Measurements from ENCODE around the gene NUDT8. TPM values are rescaled to one million over a fixed set of nuclear protein-coding genes. Genes with fewer than 3 reads are reported as not detected.

Gene NUDT8
- total RNA-seq, 4 donors from 2014 or later = 16.7 to 67.7 (median 51.1) TPM

GRCh38 chr11:67630228-67630942 lies 648 bp upstream of the NUDT8 start:
- 2% methylated on average over 13 to 38 of the region's 70 CpGs for WGBS, 2 donors
- intact Hi-C loops (cut with DNase I) = loop anchor here (10.0 kb wide), 1 partner anchor 174 kb away; no protein-coding TSS in a partner anchor

GRCh38 chr11:67628710-67629385 lies 889 bp downstream of the NUDT8 start:
- DNase-seq = no peak
- Histone ChIP-seq H3K4me3 (replicated peaks in 1 of 3) (peak overlapping the region in 1 of 3 donors; percentile 53), H3K9me3 (no peaks in the 10 kb centered on the region), H3K36me3 (no peaks in the 10 kb centered on the region), H3K27ac (peak overlapping the region in 2 of 3 donors; percentile 7 to 89), H3K4me1 (peaks cover 5 to 28% of the 10 kb centered on the region in 2 donors), H3K27me3 (no peaks in the 10 kb centered on the region)
- intact Hi-C loops (cut with DNase I) = no loop called here
- WGBS, 2 donors = 47 to 60% methylated on average over 13 to 20 of the region's 25 CpGs
- no peak for TF ChIP-seq CTCF (IDR thresholded peaks at IDR 0.05)
- no peak for TF ChIP-seq POLR2A (IDR thresholded peaks at IDR 0.05)

More at GRCh38 chr11:67630228-67630942, 648 bp upstream of the NUDT8 start:
- peak overlapping the region; percentile 54 to 91 (median 89) for H3K27ac ChIP-seq
- no peaks in the 10 kb centered on the region for H3K9me3 ChIP-seq
- peak overlapping the region; percentile 16 to 53 (median 34) for H3K4me3 ChIP-seq (replicated peaks in 1 of 3)
- TF ChIP-seq POLR2A (IDR thresholded peaks at IDR 0.05) = peak; percentile 69 to 86
- peak; percentile 37 to 72 (median 60) for TF ChIP-seq CTCF (IDR thresholded peaks at IDR 0.05)
- peak; percentile 99 for DNase-seq
- H3K4me1 ChIP-seq = peaks cover 5 to 28% of the 10 kb centered on the region in 2 donors
- no peaks in the 10 kb centered on the region for H3K36me3 ChIP-seq
- no peaks in the 10 kb centered on the region for H3K27me3 ChIP-seq

- intact Hi-C loops (cut with DNase I) = no loop called here
- Histone ChIP-seq H3K9me3 (no peaks in the 10 kb centered on the region), H3K36me3 (no peaks in the 10 kb centered on the region), H3K4me3 (replicated peaks in 1 of 3) (no peak overlapping the region), H3K27ac (no peak overlapping the region), H3K27me3 (no peaks in the 10 kb centered on the region), H3K4me1 (peaks cover 5 to 28% of the 10 kb centered on the region in 2 donors)
- TF ChIP-seq CTCF (IDR thresholded peaks at IDR 0.05) (no peak), POLR2A (IDR thresholded peaks at IDR 0.05) (no peak)
- no peak for DNase-seq
- 89 to 98% methylated on average over 3 to 13 of the region's 15 CpGs for WGBS, 2 donors
These were observed 1.7 kb downstream of the NUDT8 start for GRCh38 chr11:67627812-67628624.

GRCh38 chr11:67627441-67627811 lies 2.3 kb downstream of the NUDT8 start:
- Histone ChIP-seq H3K27me3 (no peaks in the 10 kb centered on the region), H3K36me3 (no peaks in the 10 kb centered on the region), H3K27ac (no peak overlapping the region), H3K4me1 (peaks cover 5 to 23% of the 10 kb centered on the region in 2 donors), H3K4me3 (replicated peaks in 1 of 3) (no peak overlapping the region), H3K9me3 (no peaks in the 10 kb centered on the region)
- TF ChIP-seq POLR2A (IDR thresholded peaks at IDR 0.05) = no peak
- no peak for TF ChIP-seq CTCF (IDR thresholded peaks at IDR 0.05)
- 92 to 95% methylated on average over 3 to 6 of the region's 6 CpGs for WGBS, 2 donors
- intact Hi-C loops (cut with DNase I) = no loop called here
- no peak for DNase-seq

Data from thyroid gland (tissue), 4 donors.